Measurements from ENCODE around the gene CSNK1G3. TPM values are rescaled to one million over a fixed set of nuclear protein-coding genes. Genes with fewer than 3 reads are reported as not detected.

CSNK1G3 gene
- total and polyA plus RNA-seq, 11 donors, result 4.0 to 34.3 (median 25.2) TPM

DNA sequence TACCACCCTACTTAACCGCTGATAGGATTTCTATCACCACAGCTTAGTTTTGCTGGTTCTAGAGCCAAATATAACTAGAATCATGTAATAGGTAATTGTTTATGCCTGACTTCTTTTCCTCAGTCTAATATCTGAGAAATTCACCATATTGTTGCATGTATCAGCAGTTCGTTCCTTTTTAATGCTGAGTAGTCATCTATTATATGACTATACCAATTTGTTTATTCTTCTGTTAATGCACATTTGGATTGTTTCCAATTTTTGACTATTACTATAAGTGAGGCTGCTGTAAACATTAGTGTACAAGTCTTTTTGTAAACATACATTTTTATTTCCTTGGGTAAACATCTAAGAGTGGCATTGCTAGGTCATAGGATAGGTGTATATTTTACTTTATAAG, 25.9 kb downstream of the CSNK1G3 start:
- 90 to 95% (median 94%) methylated on average over 2 of the region's 2 CpGs for WGBS, 4 donors
- no peak overlapping the region for H3K27ac ChIP-seq
- DNase-seq (no peak), ATAC-seq (no peak)
- intact Hi-C loops (cut with DNase I), result no loop called here
- H3K4me1 ChIP-seq, result peaks cover 0 to 13% (median 3%) of the 10 kb centered on the region in 12 donors
- no peak overlapping the region for H3K4me3 ChIP-seq
- no peaks in the 10 kb centered on the region for H3K36me3 ChIP-seq
- no peaks in the 10 kb centered on the region for H3K9me3 ChIP-seq
- H3K27me3 ChIP-seq, result no peaks in the 10 kb centered on the region
- no peak for TF ChIP-seq POLR2A (IDR thresholded peaks at IDR 0.05)
- TF ChIP-seq, protein P1, sequence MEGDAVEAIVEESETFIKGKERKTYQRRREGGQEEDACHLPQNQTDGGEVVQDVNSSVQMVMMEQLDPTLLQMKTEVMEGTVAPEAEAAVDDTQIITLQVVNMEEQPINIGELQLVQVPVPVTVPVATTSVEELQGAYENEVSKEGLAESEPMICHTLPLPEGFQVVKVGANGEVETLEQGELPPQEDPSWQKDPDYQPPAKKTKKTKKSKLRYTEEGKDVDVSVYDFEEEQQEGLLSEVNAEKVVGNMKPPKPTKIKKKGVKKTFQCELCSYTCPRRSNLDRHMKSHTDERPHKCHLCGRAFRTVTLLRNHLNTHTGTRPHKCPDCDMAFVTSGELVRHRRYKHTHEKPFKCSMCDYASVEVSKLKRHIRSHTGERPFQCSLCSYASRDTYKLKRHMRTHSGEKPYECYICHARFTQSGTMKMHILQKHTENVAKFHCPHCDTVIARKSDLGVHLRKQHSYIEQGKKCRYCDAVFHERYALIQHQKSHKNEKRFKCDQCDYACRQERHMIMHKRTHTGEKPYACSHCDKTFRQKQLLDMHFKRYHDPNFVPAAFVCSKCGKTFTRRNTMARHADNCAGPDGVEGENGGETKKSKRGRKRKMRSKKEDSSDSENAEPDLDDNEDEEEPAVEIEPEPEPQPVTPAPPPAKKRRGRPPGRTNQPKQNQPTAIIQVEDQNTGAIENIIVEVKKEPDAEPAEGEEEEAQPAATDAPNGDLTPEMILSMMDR (IDR thresholded peaks at IDR 0.05), result no peak

DNA sequence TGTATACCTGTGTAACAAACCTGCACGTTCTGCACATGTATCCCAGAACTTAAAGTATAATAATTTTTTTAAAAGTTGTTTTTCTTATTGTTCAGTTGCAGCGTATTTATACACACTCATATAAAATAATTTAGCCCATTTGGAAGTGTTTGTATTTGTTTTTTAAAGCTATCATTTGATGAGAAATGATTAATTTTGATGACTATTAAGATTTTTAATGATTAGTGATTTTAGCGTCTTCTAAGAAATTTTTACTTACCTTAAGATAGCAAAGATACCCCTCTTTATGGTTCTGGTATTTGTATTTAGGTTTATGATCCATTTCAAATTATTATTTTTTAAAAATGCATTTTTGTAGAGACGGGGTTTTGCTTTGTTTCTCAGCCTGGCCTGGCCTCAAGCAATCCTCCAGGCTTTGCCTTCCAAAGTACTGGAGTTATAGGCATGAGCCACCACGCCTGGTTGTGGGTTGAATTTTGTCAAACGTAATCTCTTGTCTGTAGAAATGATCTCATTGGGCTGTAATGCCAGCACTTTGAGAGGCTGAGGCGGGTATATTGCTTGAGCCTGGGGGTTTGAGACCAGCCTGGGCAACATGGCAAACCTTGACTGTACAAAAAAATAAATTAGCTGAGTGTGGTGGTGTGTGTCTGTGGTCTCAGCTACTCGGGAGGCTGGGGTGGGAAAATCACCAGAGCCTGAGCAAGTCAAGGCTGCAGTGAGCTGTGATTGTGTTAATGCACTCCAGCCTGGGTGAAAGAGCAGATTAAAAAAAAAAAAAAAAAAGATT, 26.9 kb downstream of the CSNK1G3 start:
- no peak for DNase-seq

DNA sequence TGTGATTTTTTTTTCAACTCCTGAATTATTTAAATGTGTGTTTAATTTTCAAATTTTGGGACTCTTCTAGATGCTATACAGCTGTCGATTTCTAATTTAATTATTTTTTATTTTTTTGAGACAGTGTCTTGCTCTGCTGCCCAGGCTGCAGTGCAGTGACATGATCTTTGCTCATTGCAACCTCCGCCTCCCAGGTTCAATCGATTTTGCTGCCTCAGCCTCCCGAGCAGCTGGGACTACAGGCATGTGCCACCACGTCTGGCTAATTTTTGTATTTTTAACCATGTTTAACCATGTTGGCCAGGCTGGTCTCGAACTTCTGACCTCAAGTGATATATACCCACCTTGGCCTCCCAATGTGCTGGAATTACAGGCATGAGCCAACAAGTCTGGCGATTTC, 28.6 kb downstream of the CSNK1G3 start:
- WGBS, 4 donors, result 95 to 99% (median 96%) methylated on average over 7 of the region's 7 CpGs
- intact Hi-C loops (cut with DNase I), result no loop called here
- Histone ChIP-seq H3K4me3 (no peak overlapping the region), H3K27ac (no peak overlapping the region), H3K9me3 (no peaks in the 10 kb centered on the region), H3K36me3 (no peaks in the 10 kb centered on the region), H3K4me1 (peaks cover 0 to 17% (median 6%) of the 10 kb centered on the region in 12 donors), H3K27me3 (no peaks in the 10 kb centered on the region)
- no peak for TF ChIP-seq POLR2A (IDR thresholded peaks at IDR 0.05)
- TF ChIP-seq, protein P1 (IDR thresholded peaks at IDR 0.05), result no peak
- DNase-seq (no peak), ATAC-seq (no peak)

More for the DNA sequence above, 26.9 kb downstream of the CSNK1G3 start:
- no peak for TF ChIP-seq POLR2A (IDR thresholded peaks at IDR 0.05)
- TF ChIP-seq, protein P1 (IDR thresholded peaks at IDR 0.05), result no peak
- Histone ChIP-seq H3K4me3 (no peak overlapping the region), H3K9me3 (no peaks in the 10 kb centered on the region), H3K27me3 (no peaks in the 10 kb centered on the region), H3K27ac (no peak overlapping the region), H3K4me1 (peaks cover 0 to 20% (median 6%) of the 10 kb centered on the region in 12 donors), H3K36me3 (no peaks in the 10 kb centered on the region)
- ATAC-seq, result peak in 2 of 4 donors; percentile 22 to 46
- intact Hi-C loops (cut with DNase I), result no loop called here
- WGBS, 4 donors, result 75 to 82% (median 82%) methylated on average over 8 of the region's 8 CpGs

DNA sequence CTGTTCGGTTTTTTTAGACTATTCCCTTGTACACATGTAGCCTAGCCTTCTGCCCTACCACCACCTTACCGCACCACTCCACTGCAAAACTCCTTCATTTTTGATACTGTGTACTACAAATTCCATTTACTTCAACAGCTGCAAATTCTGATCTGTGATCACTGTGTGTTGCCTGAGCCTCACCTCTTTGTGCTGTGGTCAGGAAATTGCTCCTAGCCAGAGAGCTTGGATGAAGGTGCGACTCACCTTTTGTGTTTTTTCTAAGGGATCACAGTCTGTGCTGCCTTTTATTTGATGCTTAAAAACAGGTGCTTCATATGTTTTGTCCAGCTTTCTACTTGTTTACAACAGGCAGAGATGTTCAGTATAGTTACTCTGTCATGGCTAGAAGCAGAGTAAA, 31.5 kb downstream of the CSNK1G3 start:
- ATAC-seq (no peak), DNase-seq (no peak)
- intact Hi-C loops (cut with DNase I), result no loop called here
- Histone ChIP-seq H3K9me3 (no peaks in the 10 kb centered on the region), H3K4me3 (no peak overlapping the region), H3K27ac (no peak overlapping the region), H3K36me3 (no peaks in the 10 kb centered on the region), H3K27me3 (no peaks in the 10 kb centered on the region), H3K4me1 (peaks cover 0 to 17% (median 4%) of the 10 kb centered on the region in 12 donors)
- no peak for TF ChIP-seq POLR2A (IDR thresholded peaks at IDR 0.05)
- TF ChIP-seq, protein P1 (IDR thresholded peaks at IDR 0.05), result no peak
- 94 to 96% (median 96%) methylated on average over 3 of the region's 3 CpGs for WGBS, 4 donors
